ENCODE measurements around the gene PRMT7.

Gene PRMT7

GRCh38 chr16:68310774-68311511 lies at the start of gene PRMT7, which contains the start of gene SLC7A6OS:
PRMT7 (plus strand) TSS chr16:68311019; CDS start chr16:68315980, 4,961 bp downstream.
SLC7A6OS (minus strand) TSS chr16:68310946; CDS start chr16:68310926, 20 bp downstream.
- DNase-seq: peak; percentile 87 to 90

- DNase-seq: no peak
Observed at GRCh38 chr16:68263559-68264127, 47.2 kb upstream of the PRMT7 start.

- DNase-seq: peak; percentile 83 to 88
Observed at GRCh38 chr16:68264128-68265077, 46.4 kb upstream of the PRMT7 start, which contains the start of gene SLC7A6. SLC7A6 (plus strand) TSS chr16:68264526; CDS start chr16:68274727, 10,201 bp downstream.

GRCh38 chr16:68265078-68265920 lies 45.5 kb upstream of the PRMT7 start:
- peak; percentile 35 to 61 for DNase-seq

GRCh38 chr16:68267612-68268405 lies 43.0 kb upstream of the PRMT7 start:
- no peak for DNase-seq

GRCh38 chr16:68269793-68270192 lies 41.0 kb upstream of the PRMT7 start:
- no peak for DNase-seq

GRCh38 chr16:68270353-68270752 lies 40.5 kb upstream of the PRMT7 start:
- peak in 1 of 2 experiments; percentile 34 for DNase-seq

GRCh38 chr16:68272507-68273209 lies 38.2 kb upstream of the PRMT7 start:
- peak; percentile 16 to 43 for DNase-seq

GRCh38 chr16:68273459-68273858 lies 37.4 kb upstream of the PRMT7 start:
- no peak for DNase-seq

- DNase-seq: no peak
Observed at GRCh38 chr16:68273896-68274295, 36.9 kb upstream of the PRMT7 start.

GRCh38 chr16:68274441-68274840 lies 36.4 kb upstream of the PRMT7 start:
- no peak for DNase-seq

GRCh38 chr16:68275611-68276191 lies 35.1 kb upstream of the PRMT7 start:
- peak in 1 of 2 experiments; percentile 35 for DNase-seq

- no peak for DNase-seq
Observed at GRCh38 chr16:68276223-68276622, 34.6 kb upstream of the PRMT7 start.

GRCh38 chr16:68279726-68280558 lies 30.9 kb upstream of the PRMT7 start:
- DNase-seq: no peak

GRCh38 chr16:68281368-68282063 lies 29.3 kb upstream of the PRMT7 start:
- peak in 1 of 2 experiments; percentile 41 for DNase-seq

- DNase-seq: no peak
Observed at GRCh38 chr16:68282064-68282452, 28.8 kb upstream of the PRMT7 start.

- no peak for DNase-seq
Observed at GRCh38 chr16:68283346-68283745, 27.5 kb upstream of the PRMT7 start.

GRCh38 chr16:68283801-68284598 lies 26.8 kb upstream of the PRMT7 start:
- no peak for DNase-seq
